Adrenal gland (tissue), 5 donors: ENCODE measurements around the gene HIRA.

Experiments used
- POLR2A ChIP-seq, 2 donors: fragments of 450-650 bp; IDR thresholded peaks; one replicate each; pipeline ENCODE4 v1.6.1; 2017; ENCODE audit warnings: antibody characterized with exemption in 2 of 2, mild to moderate bottlenecking in 2 of 2, moderate library complexity in 1 of 2
- TF ChIP-seq, protein P1 (sequence below), 6 experiments: fragments of 450-650 bp in 4 of 6; fragments of 200-600 bp in 2 of 6; sonication (generic) in 1 of 6; IDR thresholded peaks; 1 replicate in 5 of 6; 2 replicates in 1 of 6; pipeline versions ENCODE4 v1.5.1 to v1.8.0; 2016 to 2021; ENCODE audit warnings: antibody characterized with exemption in 6 of 6, mild to moderate bottlenecking in 2 of 6, moderate library complexity in 1 of 6
- donor health status: DM: no; HTN: no; CAD: no.

DNA sequence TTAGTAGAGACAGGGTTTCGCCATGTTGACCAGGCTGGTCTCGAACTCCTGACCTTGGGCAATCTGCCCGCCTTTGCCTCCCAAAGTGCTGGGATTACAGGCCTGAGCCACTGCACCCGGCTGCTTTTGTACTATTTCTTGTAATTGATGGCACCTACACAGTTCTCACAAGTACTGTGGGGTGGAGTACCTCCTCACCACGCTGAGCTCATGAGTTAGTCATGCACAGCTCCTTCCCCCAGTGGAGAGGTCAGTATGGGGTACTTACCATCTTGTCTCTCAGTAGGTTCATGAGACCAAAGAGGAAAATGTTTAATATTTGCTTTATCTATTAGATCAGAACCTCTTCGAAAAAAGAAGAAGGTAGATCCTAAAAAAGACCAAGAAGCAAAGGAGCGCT is 2.9 kb upstream of the HIRA start:
- TF ChIP-seq, protein P1, sequence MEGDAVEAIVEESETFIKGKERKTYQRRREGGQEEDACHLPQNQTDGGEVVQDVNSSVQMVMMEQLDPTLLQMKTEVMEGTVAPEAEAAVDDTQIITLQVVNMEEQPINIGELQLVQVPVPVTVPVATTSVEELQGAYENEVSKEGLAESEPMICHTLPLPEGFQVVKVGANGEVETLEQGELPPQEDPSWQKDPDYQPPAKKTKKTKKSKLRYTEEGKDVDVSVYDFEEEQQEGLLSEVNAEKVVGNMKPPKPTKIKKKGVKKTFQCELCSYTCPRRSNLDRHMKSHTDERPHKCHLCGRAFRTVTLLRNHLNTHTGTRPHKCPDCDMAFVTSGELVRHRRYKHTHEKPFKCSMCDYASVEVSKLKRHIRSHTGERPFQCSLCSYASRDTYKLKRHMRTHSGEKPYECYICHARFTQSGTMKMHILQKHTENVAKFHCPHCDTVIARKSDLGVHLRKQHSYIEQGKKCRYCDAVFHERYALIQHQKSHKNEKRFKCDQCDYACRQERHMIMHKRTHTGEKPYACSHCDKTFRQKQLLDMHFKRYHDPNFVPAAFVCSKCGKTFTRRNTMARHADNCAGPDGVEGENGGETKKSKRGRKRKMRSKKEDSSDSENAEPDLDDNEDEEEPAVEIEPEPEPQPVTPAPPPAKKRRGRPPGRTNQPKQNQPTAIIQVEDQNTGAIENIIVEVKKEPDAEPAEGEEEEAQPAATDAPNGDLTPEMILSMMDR (IDR thresholded peaks at IDR 0.05): no peak
- no peak for TF ChIP-seq POLR2A (IDR thresholded peaks at IDR 0.05)
